Common myeloid progenitor, CD34-positive (primary cell): ENCODE measurements around the gene ATL1. TPM values are rescaled to one million over a fixed set of nuclear protein-coding genes. Genes with fewer than 3 reads are reported as not detected.
A peak's percentile ranks its signal among the peaks of the same experiment; 100 is the strongest.

ENCODE experiments used
- CTCF ChIA-PET: fragments of 350-600 bp; sonication (Branson Sonifier 250); formaldehyde crosslinking; loops from one replicate; lab custom pipeline; 2021; ENCODE audit warnings: antibody characterized with exemption; lab: Charles Lee
- POLR2A ChIA-PET: fragments of 350-600 bp; sonication (Branson Sonifier 250); formaldehyde crosslinking; loops from one replicate; lab custom pipeline; 2021; ENCODE audit warnings: antibody characterized with exemption; lab: Charles Lee
- DNase-seq, 3 donors: peaks; one replicate each; pipeline versions ENCODE4 v3.0.0 to v3.0.0-alpha.2; 2013
- H3K27ac ChIP-seq, 2 experiments: 1 replicate in 1 of 2; 2 replicates in 1 of 2; pipeline ENCODE4 v1.7.0; 2013; ENCODE audit warnings: inconsistent platforms in 2 of 2, low read length in 2 of 2, mild to moderate bottlenecking in 2 of 2, low read depth in 1 of 2, moderate library complexity in 1 of 2; ENCODE audit not compliant: severe bottlenecking in 2 of 2, insufficient read depth in 1 of 2, poor library complexity in 1 of 2
- H3K27me3 ChIP-seq, 5 experiments: replicated peaks in 2 of 5; 1 replicate in 3 of 5; 2 replicates in 2 of 5; pipeline versions ENCODE4 v1.6.1 to v1.7.0; 2013; ENCODE audit warnings: low read length in 4 of 5, mild to moderate bottlenecking in 2 of 5, moderate library complexity in 2 of 5, inconsistent platforms in 1 of 5; ENCODE audit not compliant: insufficient read depth in 5 of 5, control insufficient read depth in 4 of 5
- H3K36me3 ChIP-seq, 4 experiments: 1 replicate in 2 of 4; 2 replicates in 2 of 4; pipeline versions ENCODE4 v1.6.1 to v1.7.0; 2013; ENCODE audit warnings: low read length in 3 of 4, control low read depth in 1 of 4, mild to moderate bottlenecking in 1 of 4; ENCODE audit not compliant: control insufficient read depth in 4 of 4, insufficient read depth in 4 of 4
- H3K4me1 ChIP-seq, 4 experiments: 1 replicate in 3 of 4; 2 replicates in 1 of 4; pipeline versions ENCODE4 v1.6.1 to v1.7.1; 2013; ENCODE audit warnings: low read length in 3 of 4, mild to moderate bottlenecking in 3 of 4, control low read depth in 1 of 4, inconsistent platforms in 1 of 4, moderate library complexity in 1 of 4; ENCODE audit not compliant: control insufficient read depth in 4 of 4, insufficient read depth in 4 of 4; ENCODE audit errors: control extremely low read depth in 1 of 4
- H3K4me3 ChIP-seq, 7 experiments: 1 replicate in 4 of 7; 2 replicates in 3 of 7; pipeline versions ENCODE4 v1.5.1 to v1.7.0; 2013; ENCODE audit warnings: mild to moderate bottlenecking in 7 of 7, low read length in 6 of 7, moderate library complexity in 6 of 7, inconsistent platforms in 2 of 7, low read depth in 2 of 7, control low read depth in 1 of 7; ENCODE audit not compliant: insufficient read depth in 4 of 7, control insufficient read depth in 1 of 7; ENCODE audit errors: extremely low read depth in 1 of 7
- H3K9me3 ChIP-seq, 5 experiments: 1 replicate in 4 of 5; 2 replicates in 1 of 5; pipeline versions ENCODE4 v1.6.1 to v1.7.1; 2013; ENCODE audit warnings: low read length in 4 of 5, mild to moderate bottlenecking in 2 of 5, inconsistent platforms in 1 of 5, low read depth in 1 of 5, moderate library complexity in 1 of 5; ENCODE audit not compliant: control insufficient read depth in 4 of 5, insufficient read depth in 2 of 5; ENCODE audit errors: control extremely low read depth in 1 of 5
- WGBS: methylation state at CpG from one replicate; pipeline ENCODE4 v1.1.5; 2013; ENCODE audit not compliant: insufficient coverage; 5-methylcytosine and 5-hydroxymethylcytosine counted together
- polyA plus RNA-seq: library from polyadenylated mRNA; unstranded; fragments of 120-200 nt; gene quantifications from one replicate; pipeline ENCODE4 v1.2.1, GENCODE V29; 2013

The ATL1 gene
- polyA plus RNA-seq = 12.8 TPM

DNA sequence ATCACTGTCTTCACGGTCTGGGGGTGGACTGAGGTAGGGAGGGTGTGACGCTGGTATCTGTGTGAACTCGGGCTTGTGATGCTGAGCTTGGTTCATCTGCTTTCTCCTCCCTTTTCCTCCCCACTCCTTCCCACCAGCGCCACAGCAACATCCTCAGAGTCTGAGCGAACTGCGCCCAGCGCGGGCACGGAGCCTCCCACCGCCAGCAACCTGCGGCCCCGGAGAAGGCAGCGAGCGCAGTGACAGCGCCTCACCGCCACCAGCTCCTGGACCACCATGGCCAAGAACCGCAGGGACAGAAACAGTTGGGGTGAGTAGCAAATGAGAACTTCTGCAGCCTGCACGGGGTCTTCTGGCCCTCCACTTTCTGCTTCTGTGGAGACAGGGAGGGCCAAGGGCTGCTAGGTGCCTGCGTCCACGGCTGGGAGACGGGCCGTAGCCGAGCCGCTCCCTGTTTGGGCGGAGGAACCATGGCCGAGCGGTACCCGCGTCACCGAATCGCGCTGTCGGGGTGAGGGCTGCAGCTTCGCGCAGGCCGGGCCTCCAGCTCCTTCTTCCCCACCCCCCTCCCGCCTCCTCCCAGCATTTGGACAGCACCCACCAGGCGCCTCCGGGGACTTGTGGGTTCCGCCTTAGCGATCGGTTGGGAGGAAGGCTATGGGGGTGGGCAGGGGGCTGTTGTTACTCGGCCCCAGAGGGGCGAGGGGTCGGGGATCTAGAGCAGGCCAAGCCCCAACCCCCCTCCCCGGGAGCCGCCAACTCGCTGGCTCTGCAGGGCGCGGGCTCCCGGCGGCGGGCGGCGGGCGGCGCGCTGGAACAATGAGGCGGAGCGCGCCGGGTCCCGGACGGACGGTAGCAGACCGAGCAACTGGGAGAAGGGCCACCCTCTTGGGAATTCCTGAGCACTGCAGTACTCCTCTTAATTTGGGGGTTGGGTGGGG is at the start of gene ATL1:
ATL1 (plus strand) TSS at position 156 of the 941 bp plus-strand sequence; CDS start at position 277, 121 bp downstream.
- Histone ChIP-seq H3K4me1 (peaks cover 3 to 15% (median 12%) of the 10 kb centered on the region in 4 experiments), H3K36me3 (no peaks in the 10 kb centered on the region), H3K27me3 (no peaks in the 10 kb centered on the region), H3K27ac (peak within 1 kb of the TSS; percentile 46 to 74), H3K4me3 (peak within 1 kb of the TSS; percentile 61 to 90 (median 82)), H3K9me3 (no peaks in the 10 kb centered on the region)
- DNase-seq = peak; percentile 81 to 94 (median 91)
- POLR2A ChIA-PET = interaction anchor here (0.6 to 1.4 kb wide), 4 partner anchors 9 to 108 kb away, joined by 3 to 8 read pairs (median 4); no protein-coding TSS in a partner anchor
- CTCF ChIA-PET = interaction anchor here (1.0 to 1.7 kb wide), 6 partner anchors 9 to 217 kb away, joined by 4 to 15 read pairs (median 6); no protein-coding TSS in a partner anchor
- WGBS = under 1% methylated on average over 33 of the region's 66 CpGs

DNA sequence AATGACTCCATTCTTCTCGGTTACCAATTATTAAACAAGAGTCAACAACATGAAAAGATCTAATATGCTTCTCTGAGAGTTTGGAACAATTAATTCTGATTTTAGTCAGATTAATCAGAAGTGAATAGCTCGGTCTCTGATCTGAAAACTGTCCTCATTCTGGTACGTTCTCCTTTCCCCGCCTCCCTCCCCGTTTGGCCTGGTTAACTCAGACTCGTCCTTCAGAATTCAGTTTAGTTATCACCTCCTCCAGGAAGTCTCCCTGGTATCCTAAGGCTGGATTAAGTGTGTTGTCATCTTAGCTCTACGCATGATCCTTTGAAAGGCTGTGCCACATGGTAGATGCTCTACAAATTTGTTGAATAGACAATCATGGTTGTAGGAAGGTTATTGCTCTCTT is 49.8 kb upstream of the ATL1 start:
- Histone ChIP-seq H3K4me1 (no peaks in the 10 kb centered on the region), H3K9me3 (peaks cover 0 to 5% (median 0%) of the 10 kb centered on the region in 5 experiments), H3K36me3 (peaks cover 0 to 5% (median 2%) of the 10 kb centered on the region in 4 experiments), H3K27me3 (no peaks in the 10 kb centered on the region), H3K27ac (no peak overlapping the region), H3K4me3 (no peak overlapping the region)
- ChIA-PET POLR2A (no interaction called here), CTCF (no interaction called here)
- DNase-seq = no peak
- 97% methylated on average over 3 of the region's 7 CpGs for WGBS

DNA sequence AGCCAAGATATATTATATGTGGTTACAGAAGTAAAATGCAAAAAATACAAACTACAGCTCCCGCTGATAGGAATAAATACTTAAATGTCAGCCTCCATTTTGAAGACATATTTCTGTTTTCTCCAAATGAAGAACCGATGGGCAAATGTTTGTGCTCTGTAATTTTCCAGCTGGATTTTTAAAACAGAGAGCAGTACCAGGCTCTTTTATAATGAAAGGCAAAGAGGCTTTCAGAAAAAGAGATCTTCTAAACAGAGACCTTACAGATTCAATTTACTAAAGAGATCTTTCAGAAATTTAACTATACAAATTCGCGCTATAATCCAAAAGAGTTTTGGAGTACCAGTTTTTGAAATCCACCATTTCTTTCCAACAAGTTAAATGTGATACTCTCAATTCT is 47.5 kb upstream of the ATL1 start:
- Histone ChIP-seq H3K27me3 (no peaks in the 10 kb centered on the region), H3K36me3 (peaks cover 0 to 11% (median 3%) of the 10 kb centered on the region in 4 experiments), H3K9me3 (peaks cover 0 to 5% (median 0%) of the 10 kb centered on the region in 5 experiments), H3K4me1 (no peaks in the 10 kb centered on the region), H3K27ac (no peak overlapping the region), H3K4me3 (no peak overlapping the region)
- ChIA-PET CTCF (interaction anchor here (0.6 kb wide), 1 partner anchor 610 kb away, joined by 4 read pairs; no protein-coding TSS in a partner anchor), POLR2A (no interaction called here)
- DNase-seq = no peak
- WGBS = 100% methylated on average over 2 of the region's 4 CpGs

DNA sequence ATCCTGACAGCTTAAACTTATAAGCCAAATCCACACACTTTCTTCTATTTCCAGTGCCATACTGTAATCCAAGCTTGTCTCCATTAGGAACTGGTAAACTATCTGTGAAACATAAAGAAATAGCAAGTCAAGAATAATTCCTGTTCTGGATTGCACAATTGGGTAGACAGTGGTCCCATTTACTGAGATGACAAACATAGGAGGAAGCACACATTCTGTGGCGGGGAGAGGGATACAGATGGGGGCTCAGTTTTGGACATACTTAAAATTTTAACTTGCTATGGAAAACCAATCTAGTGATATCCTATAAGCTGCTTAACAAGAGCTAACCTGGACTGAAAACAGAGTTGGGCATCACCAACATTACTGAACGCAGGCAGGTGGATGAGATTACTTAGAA is 43.9 kb upstream of the ATL1 start:
- DNase-seq = peak in 2 of 3 donors; percentile 50 to 54
- CTCF ChIA-PET = interaction anchor here (1.4 to 1.8 kb wide), 2 partner anchors 13 to 16 kb away, joined by 4 to 6 read pairs; no protein-coding TSS in a partner anchor
- 80% methylated on average over 1 of the region's 2 CpGs for WGBS
- Histone ChIP-seq H3K36me3 (peaks cover 0 to 10% (median 3%) of the 10 kb centered on the region in 4 experiments), H3K4me1 (no peaks in the 10 kb centered on the region), H3K4me3 (no peak overlapping the region), H3K27ac (no peak overlapping the region), H3K27me3 (no peaks in the 10 kb centered on the region), H3K9me3 (peaks cover 0 to under 1% (median 0%) of the 10 kb centered on the region in 5 experiments)
- POLR2A ChIA-PET = no interaction called here

DNA sequence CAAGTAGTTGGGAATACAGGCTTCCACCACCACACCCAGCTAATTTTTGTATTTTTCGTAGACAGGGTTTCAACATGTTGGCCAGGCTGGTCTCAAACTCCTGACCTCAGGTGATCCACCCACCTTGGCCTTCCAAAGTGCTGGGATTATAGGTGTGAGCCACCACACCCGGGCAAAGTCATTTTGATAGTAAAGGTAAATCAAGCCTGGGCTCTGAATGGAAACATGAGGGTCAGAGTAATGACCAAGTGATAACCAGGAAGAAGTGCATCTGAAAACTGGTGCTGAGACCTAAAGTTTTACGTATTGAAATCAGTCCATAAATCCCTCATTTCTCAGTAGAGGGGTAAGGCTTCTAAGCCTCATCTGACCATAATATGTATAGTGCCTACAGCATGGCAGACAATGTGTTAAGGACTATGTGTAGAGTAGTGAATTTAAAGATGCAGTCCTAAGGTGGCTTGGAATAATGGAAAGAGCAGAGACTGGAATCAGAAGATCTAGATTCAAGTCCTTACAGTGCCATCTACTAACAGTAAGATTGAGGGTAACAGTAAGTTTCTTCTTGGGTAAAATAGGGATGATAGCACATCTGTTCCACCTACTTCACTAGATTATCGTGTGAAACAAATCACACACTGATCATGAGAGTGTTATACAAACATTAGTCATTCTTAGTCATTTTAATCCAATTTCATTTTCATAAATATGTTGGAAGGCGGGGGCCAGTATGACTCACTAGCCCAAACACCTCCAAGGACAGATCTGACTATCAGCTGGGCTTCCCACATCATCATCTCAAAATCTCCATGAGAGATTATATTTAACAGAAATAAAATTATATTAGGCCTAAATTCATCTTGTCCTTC is 38.8 kb upstream of the ATL1 start:
- CTCF ChIA-PET = interaction anchor here (1.1 kb wide), 1 partner anchor 22 kb away, joined by 3 read pairs; no protein-coding TSS in a partner anchor
- H3K27me3 ChIP-seq = no peaks in the 10 kb centered on the region
- peaks cover 12 to 23% (median 16%) of the 10 kb centered on the region in 4 experiments for H3K4me1 ChIP-seq
- WGBS = 57% methylated on average over 1 of the region's 5 CpGs
- peaks cover 0 to 4% (median 2%) of the 10 kb centered on the region in 4 experiments for H3K36me3 ChIP-seq
- DNase-seq = peak in 1 of 3 donors; percentile 32
- H3K9me3 ChIP-seq = no peaks in the 10 kb centered on the region
- POLR2A ChIA-PET = no interaction called here
- no peak overlapping the region for H3K27ac ChIP-seq
- no peak overlapping the region for H3K4me3 ChIP-seq

DNA sequence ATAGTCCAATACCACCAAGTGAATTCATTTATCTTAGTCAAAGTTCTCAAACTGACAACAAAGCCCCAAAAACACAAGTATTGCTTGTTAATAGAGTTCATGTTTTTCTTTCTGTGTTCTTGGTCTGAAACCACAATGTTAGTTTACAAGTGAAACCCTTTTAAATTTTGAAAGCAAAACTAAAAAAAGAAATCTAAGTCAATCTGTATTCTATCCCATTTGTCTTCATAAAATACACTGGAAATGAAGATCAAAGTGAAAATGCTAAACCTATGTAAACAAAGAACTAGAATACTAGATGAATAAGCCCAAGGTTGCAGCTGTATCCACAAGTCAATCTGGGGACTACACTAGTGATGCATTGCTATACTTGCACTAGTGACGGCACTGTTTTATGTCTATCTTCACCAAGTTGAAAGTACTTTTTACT is 38.0 kb upstream of the ATL1 start:
- H3K9me3 ChIP-seq = no peaks in the 10 kb centered on the region
- H3K27me3 ChIP-seq = no peaks in the 10 kb centered on the region
- 83% methylated on average over 1 of the region's 1 CpG for WGBS
- peaks cover 12 to 23% (median 16%) of the 10 kb centered on the region in 4 experiments for H3K4me1 ChIP-seq
- peak overlapping the region in 1 of 7 experiments; percentile 23 for H3K4me3 ChIP-seq
- no peak overlapping the region for H3K27ac ChIP-seq
- DNase-seq = peak in 1 of 3 donors; percentile 21
- peaks cover 0 to 6% (median 2%) of the 10 kb centered on the region in 4 experiments for H3K36me3 ChIP-seq
- CTCF ChIA-PET = no interaction called here
- POLR2A ChIA-PET = no interaction called here
